C4-2B (cell line): Measurements from ENCODE around the gene CLMP.

ENCODE experiments used
- H3K27ac ChIP-seq: fragments of 450-650 bp; 2 replicates; pipeline ENCODE4 v1.5.1; 2017
- CTCF ChIP-seq: fragments of 450-650 bp; conservative IDR thresholded peaks from 2 replicates; pipeline ENCODE4 v1.5.1; 2017; ENCODE audit warnings: mild to moderate bottlenecking
- ZFX ChIP-seq: fragments of 450-650 bp; IDR thresholded peaks from 2 replicates; pipeline ENCODE4 v1.6.1; 2017

Gene CLMP

GRCh38 chr11:123196060-123196714, 1.1 kb upstream of the CLMP start:
- H3K27ac ChIP-seq = no peak overlapping the region
- TF ChIP-seq CTCF (no peak), ZFX (no peak)

GRCh38 chr11:123194337-123195187, 486 bp downstream of the CLMP start:
- H3K27ac ChIP-seq = no peak overlapping the region
- no peak for TF ChIP-seq CTCF
- no peak for TF ChIP-seq ZFX

- H3K27ac ChIP-seq = no peak overlapping the region
- no peak for TF ChIP-seq CTCF
- TF ChIP-seq ZFX = no peak
Observed at GRCh38 chr11:123193742-123194141, 1.3 kb downstream of the CLMP start.

GRCh38 chr11:123191939-123192338, 3.1 kb downstream of the CLMP start:
- no peak for TF ChIP-seq CTCF
- TF ChIP-seq ZFX = no peak
- no peak overlapping the region for H3K27ac ChIP-seq

- TF ChIP-seq ZFX (no peak), CTCF (no peak)
- H3K27ac ChIP-seq = no peak overlapping the region
Observed at GRCh38 chr11:123190518-123190917, 4.5 kb downstream of the CLMP start.

- TF ChIP-seq ZFX (no peak), CTCF (no peak)
- no peak overlapping the region for H3K27ac ChIP-seq
Observed at GRCh38 chr11:123188508-123189165, 6.4 kb downstream of the CLMP start.
